GM03348 (cell line): ENCODE results near the gene KCNQ1.

Source experiments
- DNase-seq: peaks from one replicate; pipeline ENCODE4 v3.0.0; 2012; ENCODE audit warnings: low spot score

Gene KCNQ1

DNA sequence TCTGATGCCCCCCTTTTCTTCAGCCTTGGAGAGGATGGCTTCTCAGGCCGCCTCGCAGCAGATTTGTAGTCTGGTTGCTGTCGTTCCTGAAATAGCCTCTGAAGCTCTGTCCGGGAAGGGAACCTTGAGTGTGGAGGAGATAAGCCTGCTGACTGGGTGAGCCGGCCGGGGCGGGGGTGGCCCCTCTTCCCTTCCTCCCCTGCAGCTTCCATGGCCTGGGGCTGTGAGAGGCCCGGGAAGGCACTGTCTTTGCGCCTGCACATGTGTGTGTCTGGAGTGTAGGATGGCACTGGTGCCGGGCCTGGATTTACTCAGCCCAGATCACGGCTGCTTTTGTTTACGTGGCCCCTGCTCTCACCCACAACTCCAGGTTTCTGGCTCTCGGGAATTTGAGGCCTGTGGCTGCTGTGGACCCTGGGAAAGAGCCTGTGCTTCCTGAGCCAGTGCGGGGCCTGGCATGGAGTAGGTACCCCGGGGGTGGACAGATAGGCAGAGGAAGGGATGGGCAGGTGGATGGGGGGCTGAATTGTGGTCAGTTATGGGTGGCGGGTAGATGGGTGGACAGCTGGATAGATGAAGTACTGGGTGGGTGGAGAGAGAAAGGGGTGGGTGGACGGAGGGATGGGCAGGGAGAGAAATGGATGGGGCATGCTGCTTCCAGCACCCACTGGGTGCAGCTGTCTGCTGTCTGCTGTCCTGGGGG is 16.6 kb downstream of the KCNQ1 start:
- DNase-seq, result no peak

- no peak for DNase-seq
These were observed 17.2 kb downstream of the KCNQ1 start for GRCh38 chr11:2461956-2462542.

DNA sequence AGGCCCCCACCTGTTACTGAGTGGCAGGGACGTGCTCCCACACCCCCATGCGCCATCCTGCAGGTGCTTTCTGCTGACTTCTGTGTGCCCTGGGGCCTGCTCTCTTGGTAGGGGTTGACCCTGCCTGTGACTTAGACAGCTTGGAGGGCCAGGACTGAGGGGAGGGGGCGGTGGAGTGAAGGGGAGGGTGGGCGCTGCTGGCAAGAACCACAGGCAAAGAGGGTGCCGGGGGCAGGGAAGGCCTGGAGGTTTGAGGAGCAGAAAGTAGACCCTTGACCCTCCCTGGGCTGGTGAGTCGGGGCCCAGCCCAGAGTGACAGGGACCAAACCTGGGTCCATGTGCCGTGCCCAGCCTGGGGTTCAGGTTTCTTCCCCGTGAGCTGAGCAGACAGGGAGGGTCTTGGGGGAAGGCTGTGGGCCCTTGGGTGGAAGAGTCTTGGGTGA is 17.8 kb downstream of the KCNQ1 start:
- DNase-seq, result no peak

- DNase-seq, result no peak
These were observed 18.4 kb downstream of the KCNQ1 start for GRCh38 chr11:2462986-2463765.

GRCh38 chr11:2463766-2464277 is 19.0 kb downstream of the KCNQ1 start:
- no peak for DNase-seq

GRCh38 chr11:2464451-2465165 is 19.8 kb downstream of the KCNQ1 start:
- peak; percentile 3 for DNase-seq

DNA sequence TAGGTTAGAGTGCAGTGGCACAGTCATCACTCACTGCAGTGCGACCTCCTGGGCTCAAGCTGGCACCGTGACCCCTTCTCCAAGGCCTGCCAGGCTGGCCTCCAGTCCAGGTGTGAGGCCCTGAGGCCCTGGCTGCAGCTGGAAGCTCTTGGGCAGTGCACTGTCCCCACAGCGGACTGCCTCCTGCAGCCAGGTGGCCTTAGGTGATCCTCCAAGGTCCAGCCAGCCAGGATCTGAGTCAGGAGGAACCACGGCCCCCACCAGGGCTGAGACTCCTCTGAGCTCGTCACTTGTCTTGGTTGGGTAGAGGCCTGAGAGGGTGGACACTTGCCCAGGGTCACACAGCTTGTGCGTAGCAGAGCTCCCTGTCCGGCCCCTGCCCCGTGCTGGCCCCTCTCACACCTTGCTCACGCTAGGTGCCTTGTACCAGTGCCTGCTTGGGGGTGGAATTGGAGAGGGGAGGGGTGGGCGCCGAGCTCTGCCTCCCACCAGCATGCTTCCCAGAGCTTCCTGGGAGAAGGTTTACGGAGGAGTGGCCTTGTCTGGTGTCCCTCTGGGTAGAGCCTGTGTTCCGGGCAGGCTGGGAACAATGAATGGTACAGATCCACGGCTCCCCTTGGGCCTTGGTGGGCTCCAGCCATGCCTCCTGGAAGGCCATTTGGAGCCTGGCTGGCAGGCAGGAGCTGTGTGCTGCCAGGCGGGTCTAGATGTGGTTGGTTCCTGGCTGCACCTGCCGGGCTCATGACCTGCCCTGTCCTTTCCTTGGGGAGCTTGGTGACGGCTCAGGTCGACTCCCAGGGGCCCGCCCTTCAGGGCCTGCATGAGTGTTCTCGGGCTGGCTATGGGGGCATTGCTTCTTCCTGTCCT is 20.6 kb downstream of the KCNQ1 start:
- peak; percentile 11 for DNase-seq

DNA sequence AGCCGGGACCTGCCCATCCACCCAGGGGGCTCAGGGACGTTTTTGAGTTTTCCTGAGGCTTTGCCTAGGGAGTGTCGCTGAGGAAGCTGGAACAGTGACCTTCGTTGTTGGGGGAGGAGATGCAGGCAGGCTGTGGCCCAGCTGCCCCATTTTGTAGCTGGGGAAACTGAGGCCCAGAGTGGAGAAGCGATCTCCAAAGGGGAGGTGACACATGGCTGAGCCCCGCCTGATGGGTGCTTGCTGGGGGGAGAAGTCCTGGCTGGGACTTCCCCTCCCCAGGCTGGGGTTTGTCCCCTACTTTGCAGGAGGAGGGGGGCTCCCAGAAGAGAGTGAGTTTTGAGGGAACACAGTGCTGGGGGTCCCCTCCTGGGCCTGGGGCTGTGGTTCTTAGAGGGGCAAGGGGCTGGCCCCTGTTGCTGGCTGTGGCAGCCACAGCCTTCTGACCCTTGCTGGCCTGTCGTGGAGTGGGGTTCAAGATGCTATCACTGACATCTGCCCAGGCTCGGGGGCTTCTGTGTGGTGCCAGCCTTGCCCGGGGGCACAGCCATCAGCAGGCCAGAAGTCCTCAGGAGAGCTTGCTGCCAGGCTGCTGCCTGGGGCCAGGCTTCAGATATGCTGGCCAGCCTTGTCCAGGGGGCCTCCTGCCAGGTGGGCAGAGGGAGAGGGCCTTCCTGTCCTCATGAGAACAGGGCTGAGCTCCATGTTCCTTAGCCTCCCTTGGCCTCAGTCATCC is 21.4 kb downstream of the KCNQ1 start:
- DNase-seq, result peak; percentile 9

DNA sequence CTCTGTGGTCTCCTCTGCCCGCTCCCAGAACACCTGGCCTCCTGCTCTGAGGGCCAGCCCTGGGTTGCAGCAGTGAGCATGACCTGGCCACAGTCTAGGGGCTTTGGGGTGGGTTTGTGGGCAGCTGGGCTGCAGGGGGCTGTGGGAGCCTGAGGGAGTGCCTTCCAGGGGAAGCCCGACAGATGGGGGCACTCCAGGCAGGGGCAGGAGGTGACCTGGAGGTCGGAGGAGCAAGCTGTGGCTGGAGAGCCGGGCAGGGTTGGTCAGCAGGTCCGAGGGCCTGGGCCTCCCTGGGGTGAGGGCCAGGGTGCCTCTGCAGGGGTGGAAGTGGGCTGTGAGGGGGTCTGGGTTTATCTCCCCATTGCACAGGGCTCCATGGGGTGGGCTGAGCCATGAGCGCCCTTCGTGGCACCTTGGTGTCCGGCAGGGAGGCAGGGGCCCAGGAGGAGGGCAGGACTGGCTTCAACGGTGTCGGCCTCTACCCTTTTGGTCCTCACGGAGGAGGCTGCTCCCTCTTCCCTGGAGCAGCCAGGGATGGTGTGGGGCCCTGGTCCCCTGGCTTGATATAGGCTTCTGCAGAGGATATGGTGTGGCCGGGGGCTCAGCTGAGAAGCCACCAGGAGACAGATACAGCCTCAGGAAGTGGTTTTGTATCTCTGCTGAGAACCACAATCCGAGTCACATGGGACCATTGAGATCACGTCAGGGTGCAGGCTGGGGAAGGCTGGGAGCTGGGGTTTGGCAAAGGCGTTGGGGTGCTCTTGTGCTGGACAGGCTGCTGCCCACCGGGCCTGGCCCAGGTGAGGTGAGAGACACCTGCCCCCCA is 22.3 kb downstream of the KCNQ1 start:
- peak; percentile 9 for DNase-seq

- peak; percentile 10 for DNase-seq
These were observed 22.9 kb downstream of the KCNQ1 start for GRCh38 chr11:2467695-2468055.

GRCh38 chr11:2468363-2469235 is 23.8 kb downstream of the KCNQ1 start:
- DNase-seq, result peak; percentile 6

DNA sequence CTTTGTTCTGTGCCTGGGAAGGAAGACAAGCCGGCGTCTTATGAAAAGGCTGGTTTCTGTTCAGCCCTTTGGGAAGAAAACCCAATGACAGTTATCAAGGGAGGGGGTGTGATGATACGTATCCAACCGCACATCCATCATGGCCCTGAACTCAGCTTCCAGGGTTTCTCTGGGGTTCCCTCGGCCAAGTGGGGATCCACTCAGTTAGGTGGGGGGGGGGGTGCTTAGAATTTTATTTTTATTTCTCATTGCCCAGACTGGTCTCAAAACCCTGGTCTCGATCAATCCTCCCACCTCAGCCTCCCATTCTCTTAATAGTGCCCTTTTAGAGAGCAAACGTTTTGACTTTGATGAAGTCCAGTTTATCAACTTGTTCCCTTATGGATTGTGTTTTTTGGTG is 25.7 kb downstream of the KCNQ1 start:
- peak; percentile 3 for DNase-seq

- peak; percentile 2 for DNase-seq
These were observed 26.4 kb downstream of the KCNQ1 start for GRCh38 chr11:2471048-2471803.

- DNase-seq, result no peak
These were observed 26.9 kb downstream of the KCNQ1 start for GRCh38 chr11:2471804-2472096.

GRCh38 chr11:2472428-2473186 is 27.8 kb downstream of the KCNQ1 start:
- DNase-seq, result peak; percentile 2

DNA sequence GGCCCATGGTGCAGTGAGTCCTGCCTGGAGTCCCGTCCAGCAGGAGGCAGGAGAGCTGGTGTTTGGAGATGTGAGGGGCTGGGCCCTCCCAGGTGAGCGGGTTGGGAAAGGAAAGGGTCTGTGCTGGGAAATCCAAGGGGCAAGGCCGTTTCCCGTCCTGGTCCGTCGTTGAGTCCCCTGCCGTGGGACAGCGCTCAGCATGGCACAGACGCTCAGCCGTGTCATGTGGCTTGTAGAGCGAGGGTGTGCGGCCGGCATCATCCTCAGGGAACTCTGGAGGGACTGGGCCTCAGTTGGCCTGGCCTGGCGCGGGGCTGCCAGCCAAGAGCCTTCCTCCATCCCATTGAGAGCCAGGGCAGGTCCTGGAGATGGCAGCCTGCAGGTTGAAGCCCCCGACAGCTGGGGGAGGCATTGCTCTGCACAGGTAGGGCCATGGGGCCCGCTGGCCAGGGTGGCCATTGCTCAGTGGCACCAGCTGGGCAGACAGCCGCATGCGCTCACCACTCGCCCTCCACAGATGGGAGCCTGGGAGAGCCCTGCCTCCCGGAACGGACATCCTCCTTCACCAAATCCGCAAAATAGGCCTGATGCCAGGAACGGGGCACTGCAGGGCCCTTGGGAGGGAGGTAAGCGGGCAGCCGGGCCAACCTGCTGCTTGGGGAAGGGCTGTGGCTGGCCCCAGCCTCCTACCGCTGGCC is 28.7 kb downstream of the KCNQ1 start:
- peak; percentile 5 for DNase-seq
